Keratinocyte (primary cell): ENCODE results near the gene ZNF860. TPM values are rescaled to one million over a fixed set of nuclear protein-coding genes. Genes with fewer than 3 reads are reported as not detected.

Experiments used
- DNase-seq: peaks from one replicate; pipeline ENCODE4 v3.0.0-alpha.2; 2011; ENCODE audit warnings: low read depth, missing footprints, low spot score
- FAIRE-seq: peaks from 2 replicates; lab custom pipeline; 2011; peaks lifted over from hg19 to GRCh38; lab: Jason Lieb, UNC
- H2AFZ ChIP-seq: 2 replicates; pipeline ENCODE4 v1.6.0; 2012; ENCODE audit warnings: low read length, control low read depth, inconsistent platforms; ENCODE audit not compliant: control insufficient read depth
- H3K27ac ChIP-seq: 2 replicates; pipeline ENCODE4 v1.5.1; 2011; ENCODE audit warnings: low read length; ENCODE audit not compliant: control insufficient read depth, insufficient read depth
- H3K27me3 ChIP-seq: 3 replicates; pipeline ENCODE4 v1.6.0; 2011; ENCODE audit warnings: low read length; ENCODE audit not compliant: control insufficient read depth, insufficient read depth; ENCODE audit errors: extremely low read depth
- H3K36me3 ChIP-seq, 2 experiments: 2 replicates in 1 of 2; 3 replicates in 1 of 2; pipeline ENCODE4 v1.5.1; 2011; ENCODE audit warnings: low read length in 2 of 2, mild to moderate bottlenecking in 1 of 2; ENCODE audit not compliant: control insufficient read depth in 2 of 2, insufficient read depth in 2 of 2; ENCODE audit errors: extremely low read depth in 1 of 2
- H3K4me1 ChIP-seq: 3 replicates; pipeline ENCODE4 v1.5.1; 2011; ENCODE audit warnings: low read length; ENCODE audit not compliant: control insufficient read depth, insufficient read depth; ENCODE audit errors: extremely low read depth
- H3K4me2 ChIP-seq: 3 replicates; pipeline ENCODE4 v1.6.0; 2011; ENCODE audit warnings: low read depth, low read length; ENCODE audit not compliant: control insufficient read depth, insufficient read depth; ENCODE audit errors: extremely low read depth
- H3K4me3 ChIP-seq, 3 experiments: fragments of 200-600 bp in 1 of 3; sonication (generic) in 1 of 3; 2 replicates in 2 of 3; 3 replicates in 1 of 3; pipeline ENCODE4 v1.5.1; 2011 to 2016; ENCODE audit warnings: low read length in 3 of 3, mild to moderate bottlenecking in 3 of 3, control low read depth in 2 of 3, inconsistent platforms in 1 of 3, low read depth in 1 of 3, mixed read lengths in 1 of 3, mixed run types in 1 of 3, moderate library complexity in 1 of 3; ENCODE audit not compliant: control insufficient read depth in 2 of 3, insufficient read depth in 2 of 3; ENCODE audit errors: extremely low read depth in 1 of 3
- H3K79me2 ChIP-seq: 2 replicates; pipeline ENCODE4 v1.6.0; 2012; ENCODE audit warnings: low read length; ENCODE audit not compliant: control insufficient read depth, insufficient read depth
- H3K9ac ChIP-seq: 3 replicates; pipeline ENCODE4 v1.6.0; 2011; ENCODE audit warnings: low read length; ENCODE audit not compliant: control insufficient read depth, insufficient read depth; ENCODE audit errors: extremely low read depth
- H3K9me1 ChIP-seq: 3 replicates; pipeline ENCODE4 v1.6.0; 2011; ENCODE audit warnings: low read length; ENCODE audit not compliant: control insufficient read depth, insufficient read depth; ENCODE audit errors: extremely low read depth
- H3K9me3 ChIP-seq: 2 replicates; pipeline ENCODE4 v1.5.1; 2012; ENCODE audit warnings: low read depth, low read length; ENCODE audit not compliant: control insufficient read depth
- H4K20me1 ChIP-seq: 3 replicates; pipeline ENCODE4 v1.6.0; 2011; ENCODE audit warnings: low read length; ENCODE audit not compliant: control insufficient read depth, insufficient read depth; ENCODE audit errors: extremely low read depth
- EZH2 ChIP-seq: IDR thresholded peaks from one replicate; pipeline ENCODE4 v1.6.1; 2012; ENCODE audit warnings: inconsistent platforms, mild to moderate bottlenecking, low read length, moderate library complexity
- dilution Hi-C: fragments of 300-500 bp; cut with MboI; formaldehyde crosslinking; loops from one replicate; pipeline ENCODE4 v1.7.0; 2020; ENCODE audit warnings: low sequenced_read_pairs; ENCODE audit not compliant: extremely low pct_ligation_motif_present
- polyA plus RNA-seq, 5 experiments: library from polyadenylated mRNA; depleted of rRNA in 3 of 5; stranded (reverse) in 3 of 5; stranded (forward) in 1 of 5; unstranded in 1 of 5; fragments of >200 nt; gene quantifications; 1 replicate in 1 of 5; 2 replicates in 3 of 5; 3 replicates in 1 of 5; pipeline versions ENCODE4 v1.2.1 to v1.2.3, GENCODE V29; 2011 to 2012; ENCODE audit warnings: missing spikeins in 2 of 5, low read depth in 1 of 5, low replicate concordance in 1 of 5
- TF ChIP-seq, protein P1 (sequence below), 3 experiments: IDR thresholded peaks in 1 of 3; conservative IDR thresholded peaks in 1 of 3; optimal IDR thresholded peaks in 1 of 3; 2 replicates in 2 of 3; 3 replicates in 1 of 3; pipeline versions ENCODE3 to v1.5.1; 2011; ENCODE audit warnings: low read length in 3 of 3, mild to moderate bottlenecking in 3 of 3, moderate library complexity in 2 of 3, control low read depth in 1 of 3, inconsistent platforms in 1 of 3; ENCODE audit not compliant: insufficient read depth in 2 of 3; ENCODE audit errors: extremely low read depth in 1 of 3

ZNF860 gene
- polyA plus RNA-seq, 1 donor (not counting 4 experiments of a cell fraction or from before 2014, with no cell fraction given), result 10.3 TPM

GRCh38 chr3:31946484-31947081, 35.0 kb upstream of the ZNF860 start:
- no peak for TF ChIP-seq EZH2
- TF ChIP-seq, protein P1, sequence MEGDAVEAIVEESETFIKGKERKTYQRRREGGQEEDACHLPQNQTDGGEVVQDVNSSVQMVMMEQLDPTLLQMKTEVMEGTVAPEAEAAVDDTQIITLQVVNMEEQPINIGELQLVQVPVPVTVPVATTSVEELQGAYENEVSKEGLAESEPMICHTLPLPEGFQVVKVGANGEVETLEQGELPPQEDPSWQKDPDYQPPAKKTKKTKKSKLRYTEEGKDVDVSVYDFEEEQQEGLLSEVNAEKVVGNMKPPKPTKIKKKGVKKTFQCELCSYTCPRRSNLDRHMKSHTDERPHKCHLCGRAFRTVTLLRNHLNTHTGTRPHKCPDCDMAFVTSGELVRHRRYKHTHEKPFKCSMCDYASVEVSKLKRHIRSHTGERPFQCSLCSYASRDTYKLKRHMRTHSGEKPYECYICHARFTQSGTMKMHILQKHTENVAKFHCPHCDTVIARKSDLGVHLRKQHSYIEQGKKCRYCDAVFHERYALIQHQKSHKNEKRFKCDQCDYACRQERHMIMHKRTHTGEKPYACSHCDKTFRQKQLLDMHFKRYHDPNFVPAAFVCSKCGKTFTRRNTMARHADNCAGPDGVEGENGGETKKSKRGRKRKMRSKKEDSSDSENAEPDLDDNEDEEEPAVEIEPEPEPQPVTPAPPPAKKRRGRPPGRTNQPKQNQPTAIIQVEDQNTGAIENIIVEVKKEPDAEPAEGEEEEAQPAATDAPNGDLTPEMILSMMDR (optimal IDR thresholded peaks at IDR 0.05 in 1 of 3, IDR thresholded peaks at IDR 0.05 in 1 of 3, conservative IDR thresholded peaks at IDR 0.05 in 1 of 3; ENCODE audit: extremely low read depth in 1 of 3, insufficient read depth in 2 of 3, low read length in 3 of 3), result no peak
- Histone ChIP-seq H3K9ac (no peak overlapping the region), H3K9me3 (no peaks in the 10 kb centered on the region), H3K27me3 (no peaks in the 10 kb centered on the region), H3K27ac (no peak overlapping the region), H4K20me1 (peaks cover 18% of the 10 kb centered on the region), H3K4me1 (peaks cover 44% of the 10 kb centered on the region), H2AFZ (no peak overlapping the region), H3K4me3 (no peak overlapping the region), H3K4me2 (no peak overlapping the region), H3K79me2 (peaks cover 88% of the 10 kb centered on the region), H3K9me1 (peaks cover 7% of the 10 kb centered on the region), H3K36me3 (peaks cover 2 to 3% of the 10 kb centered on the region in 2 experiments)
- FAIRE-seq, result peak; percentile 23
- DNase-seq, result no peak
- dilution Hi-C loops, result no loop called here

GRCh38 chr3:31947162-31947561, 34.4 kb upstream of the ZNF860 start:
- DNase-seq (no peak), FAIRE-seq (no peak)
- no peak overlapping the region for H3K9ac ChIP-seq
- H3K36me3 ChIP-seq, result peaks cover 2 to 3% of the 10 kb centered on the region in 2 experiments
- TF ChIP-seq, protein P1 (optimal IDR thresholded peaks at IDR 0.05 in 1 of 3, IDR thresholded peaks at IDR 0.05 in 1 of 3, conservative IDR thresholded peaks at IDR 0.05 in 1 of 3; ENCODE audit: extremely low read depth in 1 of 3, insufficient read depth in 2 of 3, low read length in 3 of 3), result no peak
- TF ChIP-seq EZH2, result no peak
- peak overlapping the region; percentile 45 for H3K27ac ChIP-seq
- no peak overlapping the region for H3K4me3 ChIP-seq
- no peaks in the 10 kb centered on the region for H3K27me3 ChIP-seq
- H3K9me1 ChIP-seq, result peaks cover 7% of the 10 kb centered on the region
- H3K4me2 ChIP-seq, result peak overlapping the region; percentile 47
- no peak overlapping the region for H2AFZ ChIP-seq
- H3K79me2 ChIP-seq, result peaks cover 91% of the 10 kb centered on the region
- H3K4me1 ChIP-seq, result peaks cover 39% of the 10 kb centered on the region
- H3K9me3 ChIP-seq, result no peaks in the 10 kb centered on the region
- dilution Hi-C loops, result no loop called here
- H4K20me1 ChIP-seq, result peaks cover 18% of the 10 kb centered on the region
